Activated CD4-positive, alpha-beta T cell treated with anti-CD3 and anti-CD28 coated beads, Interleukin-2, amount 50 U/mL, for 1 hour (primary cell): ENCODE data around the gene CFAP57.

Source experiments
- DNase-seq: peaks from one replicate; pipeline ENCODE4 v3.0.0-alpha.2; 2020

CFAP57 gene

GRCh38 chr1:43279666-43280065 lies 107.5 kb downstream of the CFAP57 start:
- DNase-seq, result no peak

- DNase-seq, result no peak
These were observed 108.6 kb downstream of the CFAP57 start for GRCh38 chr1:43280692-43281091.

GRCh38 chr1:43282220-43283195 lies 110.4 kb downstream of the CFAP57 start:
- no peak for DNase-seq

- DNase-seq, result no peak
These were observed 111.9 kb downstream of the CFAP57 start for GRCh38 chr1:43284065-43284464.

GRCh38 chr1:43284546-43285110 lies 112.5 kb downstream of the CFAP57 start:
- no peak for DNase-seq

- no peak for DNase-seq
These were observed 113.3 kb downstream of the CFAP57 start, which contains the start of gene C1orf210 for GRCh38 chr1:43285269-43285990. TSS of gene C1orf210 (minus strand) at chr1:43285581. CDS start at chr1:43283270, 2,311 bp downstream.

GRCh38 chr1:43286115-43286514 lies 114.0 kb downstream of the CFAP57 start:
- DNase-seq, result no peak

- DNase-seq, result no peak
These were observed 114.4 kb downstream of the CFAP57 start for GRCh38 chr1:43286533-43286932.

- no peak for DNase-seq
These were observed 116.1 kb downstream of the CFAP57 start for GRCh38 chr1:43288058-43288784.

GRCh38 chr1:43288785-43289706 lies 116.9 kb downstream of the CFAP57 start:
- DNase-seq, result no peak

GRCh38 chr1:43292216-43292615 lies 120.1 kb downstream of the CFAP57 start:
- no peak for DNase-seq

- DNase-seq, result no peak
These were observed 120.5 kb downstream of the CFAP57 start for GRCh38 chr1:43292679-43293078.

- DNase-seq, result no peak
These were observed 121.0 kb downstream of the CFAP57 start for GRCh38 chr1:43293176-43293575.

GRCh38 chr1:43293896-43294760 lies 122.0 kb downstream of the CFAP57 start:
- no peak for DNase-seq

- no peak for DNase-seq
These were observed 122.6 kb downstream of the CFAP57 start for GRCh38 chr1:43294761-43295160.

GRCh38 chr1:43296207-43296606 lies 124.1 kb downstream of the CFAP57 start:
- no peak for DNase-seq

GRCh38 chr1:43298055-43298454 lies 125.9 kb downstream of the CFAP57 start:
- DNase-seq, result no peak

GRCh38 chr1:43299101-43299500 lies 127.0 kb downstream of the CFAP57 start:
- DNase-seq, result no peak

GRCh38 chr1:43300378-43301094 lies 128.4 kb downstream of the CFAP57 start, which contains the start of gene TIE1:
TSS of gene TIE1 (plus strand) at chr1:43300982. CDS start at chr1:43301072, 90 bp downstream.
- no peak for DNase-seq

GRCh38 chr1:43302201-43302600 lies 130.1 kb downstream of the CFAP57 start:
- no peak for DNase-seq
